ENCODE results near the gene WWP2.
"Not testable (repeated sequence)": the region's sequence is repeated elsewhere in the genome, so short reads cannot be mapped to it uniquely, and the experiment has no call there.

The WWP2 gene

DNA sequence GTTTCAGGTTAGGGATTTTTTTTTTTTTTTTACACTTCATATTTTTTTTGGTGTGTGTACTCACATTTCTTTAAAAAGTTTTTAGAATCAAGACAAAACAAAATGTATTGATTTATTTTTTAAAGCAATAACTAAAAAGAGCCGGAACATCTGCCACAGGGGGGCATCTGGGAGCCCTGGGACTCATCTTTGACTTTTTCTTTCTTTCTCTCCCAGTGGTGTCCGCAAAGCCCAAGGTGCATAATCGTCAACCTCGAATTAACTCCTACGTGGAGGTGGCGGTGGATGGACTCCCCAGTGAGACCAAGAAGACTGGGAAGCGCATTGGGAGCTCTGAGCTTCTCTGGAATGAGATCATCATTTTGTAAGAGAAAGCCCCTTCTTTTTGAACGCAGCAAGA, 36.3 kb downstream of the WWP2 start:
- DNase-seq, result peak; percentile 35

- DNase-seq, result peak; percentile 50
These were observed 37.5 kb downstream of the WWP2 start for GRCh38 chr16:69799611-69800031.

DNA sequence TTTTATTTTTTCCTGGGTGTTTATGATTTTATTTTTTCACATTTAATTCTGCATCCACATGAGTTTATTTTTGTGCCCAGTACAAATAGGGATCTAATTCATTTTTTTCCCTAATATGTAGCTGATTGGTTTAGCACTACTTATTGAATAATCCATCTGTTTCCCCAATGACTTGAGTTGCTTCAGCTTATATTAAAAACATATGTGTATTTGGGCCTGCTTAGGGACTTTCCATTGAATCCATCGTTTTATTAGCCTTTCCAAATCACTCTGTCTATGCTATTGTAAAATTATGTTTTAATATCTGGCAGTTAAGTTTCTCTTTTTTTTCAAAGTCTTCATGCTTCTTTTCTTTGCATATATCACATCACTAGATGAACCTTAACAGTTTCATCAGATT, 42.2 kb downstream of the WWP2 start:
- DNase-seq, result no peak

GRCh38 chr16:69806776-69807175, 44.6 kb downstream of the WWP2 start:
- not testable (repeated sequence) for DNase-seq

- no peak for DNase-seq
These were observed 50.5 kb downstream of the WWP2 start for GRCh38 chr16:69812688-69813014.

- DNase-seq, result no peak
These were observed 51.9 kb downstream of the WWP2 start for GRCh38 chr16:69814078-69814477.

- DNase-seq, result no peak
These were observed 52.4 kb downstream of the WWP2 start for GRCh38 chr16:69814561-69814960.

- DNase-seq, result not testable (repeated sequence)
These were observed 53.2 kb downstream of the WWP2 start for GRCh38 chr16:69815216-69815883.

DNA sequence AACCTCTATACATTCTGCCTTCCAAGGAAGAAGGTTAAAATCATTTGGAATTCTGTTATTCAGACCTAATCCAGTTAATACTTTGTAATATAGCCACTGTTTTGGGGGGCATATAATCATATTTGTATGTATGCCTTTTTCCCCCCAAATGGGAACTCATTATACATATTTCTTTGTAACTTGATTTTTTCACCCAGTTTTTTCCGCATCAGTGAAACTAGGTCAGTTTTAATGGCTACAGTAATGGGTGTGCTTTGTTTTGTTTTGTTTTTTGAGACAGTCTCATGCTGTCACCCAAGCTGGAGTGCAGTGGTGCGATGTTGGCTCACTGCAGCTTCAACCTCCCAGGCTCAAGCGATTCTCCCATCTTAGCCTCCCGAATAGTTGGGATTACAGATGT, 54.9 kb downstream of the WWP2 start:
- DNase-seq, result no peak

- no peak for DNase-seq
These were observed 56.9 kb downstream of the WWP2 start for GRCh38 chr16:69818891-69819545.

DNA sequence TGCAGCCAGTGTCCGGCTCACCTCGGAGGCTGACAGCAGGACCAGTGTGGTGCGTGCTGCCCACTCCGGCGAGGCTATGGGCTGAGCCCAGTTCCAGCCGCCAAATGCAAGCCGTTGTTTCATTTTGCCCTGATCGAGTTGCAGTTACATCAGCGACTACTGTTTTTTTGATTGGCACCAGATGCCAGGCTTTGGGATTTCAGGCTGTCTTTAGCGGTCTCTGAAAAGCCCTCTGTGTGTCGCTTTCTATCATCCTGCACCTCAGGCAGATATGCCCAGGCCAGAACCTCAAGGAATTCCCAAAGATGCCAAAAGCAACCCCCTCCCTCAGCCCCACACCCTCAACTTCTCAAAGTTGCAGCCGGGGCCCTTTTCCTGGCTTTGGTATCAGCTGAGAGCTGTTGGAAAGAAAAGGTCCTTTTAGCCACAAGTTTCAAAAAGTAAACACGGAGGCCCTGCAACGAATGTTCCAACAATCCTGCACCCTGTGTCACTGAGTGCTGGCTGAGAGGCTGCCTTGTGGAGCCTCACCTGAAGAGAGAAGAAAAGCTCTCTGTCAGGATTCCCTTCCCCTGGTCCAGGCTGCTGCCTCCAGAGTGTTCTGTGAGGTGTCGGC, 58.9 kb downstream of the WWP2 start:
- peak; percentile 79 for DNase-seq

GRCh38 chr16:69821844-69822173, 59.7 kb downstream of the WWP2 start:
- DNase-seq, result no peak

DNA sequence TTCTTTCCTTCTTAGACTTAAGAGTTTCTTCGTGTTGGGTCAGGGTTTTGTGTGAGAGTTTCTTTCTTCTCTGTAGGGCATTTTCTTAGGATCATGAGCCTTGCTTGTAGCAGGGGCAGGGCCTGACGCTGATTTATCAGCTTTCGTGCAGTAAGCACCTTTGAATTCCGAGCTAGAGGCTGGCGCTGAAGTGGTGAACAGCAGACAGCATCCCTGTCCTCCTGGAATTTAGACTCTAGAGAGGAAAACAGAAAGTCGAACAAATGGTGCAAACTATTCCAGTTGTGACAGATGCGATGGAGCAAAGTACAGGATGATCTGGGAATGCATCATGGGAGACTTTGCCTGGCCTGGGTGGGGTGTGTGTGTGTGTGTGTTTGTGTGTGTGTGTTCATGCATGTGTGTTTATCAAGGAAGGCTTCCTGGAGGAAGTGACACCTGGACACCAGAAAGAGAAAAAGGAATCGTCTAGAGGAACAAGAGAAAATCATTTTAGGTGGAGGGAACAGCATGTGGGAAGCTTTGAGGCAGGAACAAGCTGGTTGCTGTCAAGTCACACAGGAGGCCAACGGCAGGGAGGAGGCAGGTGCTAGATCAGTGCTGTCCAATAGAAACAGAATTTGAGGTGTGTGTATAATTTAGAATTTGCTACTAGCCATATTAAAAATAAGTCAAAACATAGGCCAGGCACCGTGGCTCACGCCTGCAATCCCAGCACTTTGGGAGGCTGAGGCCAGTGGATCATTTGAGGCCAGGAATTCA, 60.2 kb downstream of the WWP2 start:
- no peak for DNase-seq

DNA sequence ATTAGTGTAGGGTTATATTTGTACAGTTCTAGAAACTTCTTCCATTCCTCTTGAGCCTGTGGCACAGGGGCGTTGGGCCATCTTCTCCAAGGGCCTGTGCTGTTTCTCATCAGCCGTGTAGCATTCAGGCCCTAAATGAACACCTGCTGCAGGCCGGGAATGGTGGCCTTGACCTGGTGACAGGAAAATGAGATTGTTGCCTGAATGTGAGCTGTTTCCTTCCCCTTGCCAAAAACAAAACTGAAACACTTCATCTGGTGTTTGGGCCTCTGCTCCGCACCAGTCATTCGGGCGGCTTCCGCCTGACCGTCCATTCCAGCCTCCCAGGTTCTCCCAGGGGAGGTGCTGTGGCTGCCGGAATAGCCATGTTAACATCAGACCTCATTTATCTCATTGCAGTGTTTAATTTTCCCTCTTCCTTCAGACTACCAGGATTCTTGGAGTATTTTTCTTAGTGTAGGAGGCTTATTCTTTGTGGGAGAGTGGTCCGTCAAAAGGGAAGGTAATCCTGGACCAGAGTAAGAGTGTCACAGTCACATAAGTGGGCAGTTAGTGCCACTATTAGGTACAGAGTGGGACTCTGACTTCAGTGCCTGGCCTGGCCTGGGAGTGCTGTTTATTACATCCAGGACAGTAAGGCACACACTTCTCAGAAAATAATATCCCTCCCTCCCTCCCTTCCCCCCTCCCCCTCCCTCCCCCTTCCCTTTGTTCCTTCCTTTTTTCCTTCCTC, 61.9 kb downstream of the WWP2 start:
- DNase-seq, result peak; percentile 54

- DNase-seq, result not testable (repeated sequence)
These were observed 62.5 kb downstream of the WWP2 start for GRCh38 chr16:69824564-69825142.

DNA sequence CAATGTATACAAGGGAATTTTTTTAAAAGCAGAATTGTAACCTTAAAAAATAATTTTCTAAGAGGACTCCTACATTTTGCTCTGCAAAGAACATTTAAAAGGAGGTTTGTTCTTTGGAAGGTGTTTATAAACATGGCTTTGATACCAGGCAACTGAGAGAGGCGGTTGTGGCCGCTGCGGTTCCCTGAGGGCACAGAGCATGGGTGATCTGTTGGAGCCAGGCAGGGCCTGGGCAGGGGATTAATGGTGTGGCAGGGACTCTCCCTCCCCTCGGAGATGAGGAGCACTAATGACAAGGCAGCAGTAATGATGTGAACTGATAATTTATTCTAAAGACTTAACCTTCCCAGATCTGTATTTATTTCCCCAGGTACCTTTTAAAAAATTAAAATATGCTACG, 65.4 kb downstream of the WWP2 start:
- DNase-seq, result no peak

DNA sequence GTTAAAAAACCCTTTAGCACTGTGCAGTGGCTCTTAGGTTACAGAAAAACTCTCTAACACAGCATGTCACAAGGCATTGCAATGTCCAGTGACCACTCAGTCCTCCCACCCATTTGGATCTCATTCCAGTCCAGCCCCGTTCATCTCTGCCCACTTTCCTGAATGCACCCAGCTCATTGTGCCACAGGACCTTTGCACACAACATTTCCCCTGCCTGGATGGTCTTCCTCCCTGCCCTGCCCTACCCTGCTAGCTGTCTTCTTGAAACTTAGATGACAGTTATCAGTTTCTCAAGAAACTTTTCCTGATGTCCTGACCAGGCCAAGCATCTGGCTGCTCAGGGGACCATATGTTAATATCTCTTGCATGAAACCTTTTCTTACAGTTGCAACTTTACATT, 67.2 kb downstream of the WWP2 start:
- DNase-seq, result no peak

GRCh38 chr16:69830146-69830533, 68.0 kb downstream of the WWP2 start:
- DNase-seq, result no peak

GRCh38 chr16:69830534-69831211, 68.5 kb downstream of the WWP2 start:
- no peak for DNase-seq

- no peak for DNase-seq
These were observed 69.3 kb downstream of the WWP2 start for GRCh38 chr16:69831212-69832123.

All from right hindlimb (tissue), 1 donor.